GM18508 (cell line): Measurements from ENCODE around the gene ACSF2.
A peak's percentile ranks its signal among the peaks of the same experiment; 100 is the strongest.

ENCODE experiments used
- ATAC-seq: cut with Tn5 transposase; IDR thresholded peaks from one replicate; pipeline ENCODE4 v1.9.1; 2021; ENCODE audit warnings: moderate number of reproducible peaks; ENCODE audit not compliant: insufficient read depth, unreplicated experiment

ACSF2 gene

GRCh38 chr17:50492214-50492613 is 66.2 kb downstream of the ACSF2 start:
- ATAC-seq = no peak

DNA sequence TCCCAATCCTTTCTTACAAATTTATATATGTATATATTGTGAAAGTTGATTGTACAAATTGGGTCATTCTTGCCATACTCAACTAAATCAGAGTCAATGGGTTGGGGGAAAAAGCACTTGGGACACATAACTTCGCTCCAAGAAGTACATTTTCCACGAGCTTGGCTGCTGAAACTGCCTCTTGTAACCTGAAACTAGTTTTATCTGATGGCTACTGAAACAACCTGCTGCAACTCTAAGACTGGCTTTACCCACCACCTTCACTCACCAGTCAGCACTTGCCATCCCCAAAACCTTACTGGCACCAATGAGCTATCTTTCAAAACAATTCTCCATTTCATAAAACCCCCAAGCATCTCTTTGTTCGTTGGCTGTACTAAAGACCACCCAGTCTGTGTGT is 67.7 kb downstream of the ACSF2 start:
- ATAC-seq = no peak

DNA sequence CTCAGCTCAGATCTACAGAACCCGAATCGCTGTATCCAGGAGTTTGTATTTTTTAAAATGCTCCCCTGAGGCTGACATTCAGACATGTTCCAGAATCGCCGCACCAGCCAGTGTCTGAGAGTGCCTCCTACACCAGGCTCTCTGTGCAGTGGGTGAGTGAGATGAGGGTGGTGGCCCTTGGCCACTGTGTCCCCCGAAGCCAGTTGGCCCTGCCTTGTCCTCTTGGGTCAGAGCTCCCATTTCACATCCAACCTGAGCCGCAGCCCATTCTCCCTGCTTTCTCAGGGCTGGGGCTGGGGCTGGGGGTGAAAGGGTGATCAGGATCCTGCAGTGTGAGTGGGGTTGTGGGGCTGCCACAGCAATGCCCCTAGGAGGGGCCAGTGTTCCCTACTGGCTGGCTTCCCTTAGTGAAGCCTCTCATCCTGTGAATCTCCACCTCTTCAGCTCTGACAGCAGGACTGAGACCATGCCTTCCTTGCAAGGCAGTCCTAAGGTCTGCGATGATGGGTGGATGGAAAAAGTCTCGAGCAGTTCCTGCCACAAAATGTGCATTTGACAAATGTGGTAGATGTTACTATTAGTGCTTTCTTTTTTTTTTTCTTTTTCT is 69.3 kb downstream of the ACSF2 start:
- no peak for ATAC-seq

DNA sequence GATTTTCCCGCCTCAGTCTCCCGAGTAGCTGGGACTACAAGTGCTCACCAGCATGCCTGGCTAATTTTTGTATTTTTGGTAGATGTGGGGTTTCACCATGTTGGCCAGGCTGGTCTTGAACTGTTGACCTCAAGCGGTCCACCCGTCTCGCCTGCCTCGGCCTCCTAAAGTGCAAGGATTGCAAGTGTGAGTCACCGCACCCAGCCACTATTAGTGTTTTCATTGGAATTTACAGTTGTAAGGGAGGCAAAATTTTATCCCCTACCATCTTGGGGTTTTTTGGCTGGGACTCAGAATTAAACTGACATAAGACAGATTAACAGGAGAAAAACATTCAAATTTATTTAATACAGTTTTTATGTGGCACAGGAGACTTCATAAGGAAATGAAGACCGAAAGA is 69.9 kb downstream of the ACSF2 start:
- ATAC-seq = no peak

- ATAC-seq = no peak
These were observed 72.2 kb downstream of the ACSF2 start for GRCh38 chr17:50498021-50498874.

- no peak for ATAC-seq
These were observed 73.3 kb downstream of the ACSF2 start for GRCh38 chr17:50499270-50499669.

DNA sequence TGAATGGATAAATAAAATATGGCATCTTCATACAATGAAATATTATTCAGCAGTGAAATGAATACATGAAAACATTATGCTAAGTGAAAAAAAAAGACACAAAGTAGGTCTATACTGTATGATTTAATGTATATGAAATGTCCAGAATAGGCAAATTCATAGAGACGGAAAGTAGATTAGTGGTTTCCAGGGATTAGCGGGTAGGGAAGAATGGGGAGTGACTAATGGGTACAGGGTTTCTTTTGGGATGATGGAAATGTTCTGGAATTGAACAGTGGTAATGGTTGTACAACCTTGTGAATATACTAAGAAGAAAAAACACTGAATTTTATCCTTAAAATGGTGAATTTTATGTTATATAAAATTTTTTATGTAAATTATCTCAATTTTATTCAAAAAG is 73.7 kb downstream of the ACSF2 start:
- no peak for ATAC-seq

DNA sequence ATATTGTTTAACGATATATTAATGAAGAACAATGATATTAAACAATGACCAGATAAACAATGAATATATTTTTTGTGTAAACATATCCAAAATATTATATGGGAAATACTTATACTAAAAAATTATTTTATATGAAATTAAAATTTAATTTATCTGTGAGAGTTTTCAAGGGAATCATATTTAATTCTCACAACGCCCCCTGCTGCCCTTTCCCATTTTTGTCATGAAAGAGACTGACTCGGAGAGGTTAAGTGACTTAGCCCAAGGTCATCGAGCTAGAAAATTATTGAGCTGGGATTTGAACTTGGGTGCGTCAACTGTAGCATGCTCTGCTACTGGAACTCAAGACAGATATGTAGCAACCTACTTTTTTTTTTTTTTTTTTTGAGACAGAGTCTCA is 75.0 kb downstream of the ACSF2 start:
- ATAC-seq = no peak

DNA sequence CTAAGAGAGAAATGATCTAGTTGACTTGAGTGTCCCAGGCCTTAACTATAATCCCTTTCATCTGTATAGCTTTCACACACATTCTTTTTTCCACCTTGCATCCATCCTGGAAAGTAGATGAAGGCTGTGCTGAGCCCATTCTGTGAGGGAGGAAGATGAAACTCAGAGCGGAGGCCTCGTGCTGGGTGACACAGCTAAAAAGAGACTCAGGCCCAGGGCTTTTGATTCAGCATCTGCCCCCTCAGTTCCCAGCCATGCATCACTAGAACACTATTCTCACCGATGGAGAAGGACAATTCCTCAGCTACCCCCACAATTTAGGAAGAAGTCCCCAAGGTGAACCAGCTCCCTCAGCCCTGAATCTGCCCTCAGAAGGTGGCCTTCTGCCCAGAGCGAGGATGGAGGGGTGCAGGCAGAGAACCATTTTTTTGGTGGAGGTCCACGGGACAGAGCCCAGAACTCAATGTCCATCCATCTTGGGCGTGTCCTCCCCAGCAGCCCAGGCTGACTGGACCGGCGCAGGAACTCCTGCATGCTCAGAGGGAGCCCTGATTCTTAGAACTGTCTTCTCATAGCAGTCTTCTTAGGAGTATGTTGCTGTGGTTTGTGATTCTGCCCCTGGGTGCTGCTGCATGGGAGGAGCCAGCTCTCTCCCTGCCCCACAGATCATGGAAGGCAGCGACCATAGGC is 76.4 kb downstream of the ACSF2 start:
- no peak for ATAC-seq

- ATAC-seq = no peak
These were observed 79.6 kb downstream of the ACSF2 start for GRCh38 chr17:50505591-50506130.

DNA sequence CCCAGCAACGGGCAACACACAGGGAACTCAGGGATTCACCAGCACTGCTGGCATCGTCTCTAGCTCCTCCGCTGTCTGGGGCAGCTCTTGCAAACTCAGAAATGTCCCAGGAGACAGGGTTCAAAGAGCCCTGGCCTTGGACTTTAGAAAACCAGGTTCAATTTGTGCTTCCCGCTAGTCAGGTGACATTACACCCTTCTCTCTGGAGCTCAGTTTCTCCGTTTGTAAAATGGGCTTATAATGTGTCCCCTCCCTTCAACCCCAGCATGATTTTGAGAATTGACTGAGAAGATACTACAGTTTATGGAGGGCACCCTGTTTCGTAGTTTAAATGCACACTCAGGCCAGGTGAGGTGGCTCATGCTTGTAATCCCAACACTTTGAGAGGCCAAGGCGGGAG is 80.3 kb downstream of the ACSF2 start:
- ATAC-seq = no peak

- ATAC-seq = no peak
These were observed 82.0 kb downstream of the ACSF2 start, which contains the start of gene MYCBPAP for GRCh38 chr17:50507871-50508572. TSS of gene MYCBPAP (plus strand) at chr17:50508439. CDS start at chr17:50508675, 236 bp downstream.

GRCh38 chr17:50508573-50509460 is 82.8 kb downstream of the ACSF2 start:
- ATAC-seq = no peak

GRCh38 chr17:50511058-50511457 is 85.0 kb downstream of the ACSF2 start:
- ATAC-seq = peak; percentile 83

DNA sequence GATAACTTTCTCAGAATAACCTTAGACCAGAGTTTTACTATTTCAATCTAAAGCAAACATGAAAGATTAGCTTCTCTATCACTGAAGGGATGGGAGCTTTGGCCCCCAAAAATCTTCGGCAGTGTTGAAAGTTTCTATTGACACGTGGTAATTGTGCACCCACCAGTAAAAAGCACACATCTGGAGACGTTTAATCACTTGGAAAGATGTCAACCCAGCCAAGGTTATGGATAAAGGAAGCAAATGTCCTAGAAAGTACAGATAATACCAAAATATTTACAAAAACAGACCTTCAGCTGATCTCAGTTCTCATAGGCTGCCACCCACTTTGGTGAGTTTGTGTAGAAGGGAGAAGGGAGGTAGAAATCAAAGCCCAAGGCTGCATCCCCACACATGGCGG is 87.5 kb downstream of the ACSF2 start:
- ATAC-seq = no peak

GRCh38 chr17:50514388-50514787 is 88.4 kb downstream of the ACSF2 start:
- no peak for ATAC-seq

DNA sequence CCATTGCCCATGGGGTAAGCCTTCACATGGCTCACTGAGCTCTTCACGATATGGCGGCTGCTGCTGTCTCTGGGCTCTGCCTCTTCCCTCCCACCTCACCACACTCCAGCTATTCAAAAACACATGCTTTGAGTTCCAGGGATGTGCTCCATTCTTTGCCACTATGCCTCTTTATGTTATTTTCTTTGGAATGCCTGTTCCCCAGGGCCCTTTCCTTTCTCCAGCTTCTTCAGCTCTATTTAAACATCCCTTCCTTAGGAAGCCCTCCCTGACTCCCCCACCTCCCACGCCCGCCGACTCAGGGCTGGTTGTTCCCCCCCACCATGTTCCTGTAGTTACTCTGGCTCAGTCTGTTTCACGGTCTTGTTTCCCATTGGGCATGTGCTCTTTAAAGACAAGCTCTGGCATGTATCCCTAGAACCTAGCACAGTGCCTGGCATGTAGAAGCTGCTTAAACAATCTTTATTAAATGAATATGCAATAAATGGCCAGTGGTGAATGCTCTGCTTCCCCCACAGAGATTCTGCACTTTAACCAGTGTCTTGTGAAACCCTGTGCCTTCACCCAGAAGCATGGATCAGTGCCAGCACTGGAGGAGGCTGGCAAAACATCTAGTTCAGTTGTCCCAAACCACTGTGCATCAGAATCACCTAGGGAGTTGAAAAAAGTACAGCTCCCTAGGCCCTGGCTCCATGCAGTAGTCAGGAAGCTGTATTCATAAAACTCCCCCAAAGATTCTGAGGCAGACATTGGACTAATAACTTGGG is 89.1 kb downstream of the ACSF2 start:
- ATAC-seq = no peak

DNA sequence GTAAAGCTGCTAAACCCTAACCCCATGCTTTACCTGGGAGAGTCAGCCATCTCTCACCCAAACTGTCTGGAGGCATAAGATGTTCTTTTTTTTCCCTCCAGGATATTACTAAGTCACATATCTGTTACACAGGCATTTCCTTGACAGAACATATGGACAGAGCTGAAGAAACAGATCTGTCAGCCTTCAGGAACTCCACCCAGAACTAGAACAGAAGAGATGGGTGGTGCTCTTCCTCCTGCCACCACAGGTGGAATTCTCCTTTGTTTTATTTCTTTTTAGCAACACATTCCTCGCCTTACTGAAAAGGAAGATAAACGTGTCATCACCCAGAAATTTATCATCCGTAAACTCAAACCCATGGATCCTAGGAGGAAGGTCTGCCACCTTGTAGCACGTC is 91.0 kb downstream of the ACSF2 start:
- no peak for ATAC-seq
